GM04503 (cell line): ENCODE results near the gene KAZN.
"Not testable (repeated sequence)": the region's sequence is repeated elsewhere in the genome, so short reads cannot be mapped to it uniquely, and the experiment has no call there.

Source experiments
- DNase-seq: peaks from one replicate; pipeline ENCODE4 v3.0.0-alpha.2; 2012; ENCODE audit warnings: low read depth

The KAZN gene

GRCh38 chr1:15039017-15039648 is 440.6 kb downstream of the KAZN start:
- DNase-seq = no peak

GRCh38 chr1:15039901-15040300 is 441.4 kb downstream of the KAZN start:
- DNase-seq = no peak

GRCh38 chr1:15040685-15041084 is 442.2 kb downstream of the KAZN start:
- DNase-seq = not testable (repeated sequence)

- DNase-seq = no peak
These were observed 444.4 kb downstream of the KAZN start for GRCh38 chr1:15042866-15043265.

- DNase-seq = no peak
These were observed 445.4 kb downstream of the KAZN start for GRCh38 chr1:15043934-15044333.

- DNase-seq = no peak
These were observed 446.6 kb downstream of the KAZN start for GRCh38 chr1:15045123-15045522.

GRCh38 chr1:15046487-15047165 is 448.1 kb downstream of the KAZN start:
- DNase-seq = no peak

- no peak for DNase-seq
These were observed 448.8 kb downstream of the KAZN start for GRCh38 chr1:15047237-15047636.

GRCh38 chr1:15048437-15048980 is 450.0 kb downstream of the KAZN start:
- no peak for DNase-seq

GRCh38 chr1:15049067-15049466 is 450.6 kb downstream of the KAZN start:
- no peak for DNase-seq

GRCh38 chr1:15051882-15052528 is 453.5 kb downstream of the KAZN start:
- DNase-seq = no peak

GRCh38 chr1:15053153-15053552 is 454.7 kb downstream of the KAZN start:
- no peak for DNase-seq

- no peak for DNase-seq
These were observed 457.4 kb downstream of the KAZN start for GRCh38 chr1:15055736-15056415.

GRCh38 chr1:15056515-15057285 is 458.2 kb downstream of the KAZN start:
- no peak for DNase-seq

- DNase-seq = no peak
These were observed 459.3 kb downstream of the KAZN start for GRCh38 chr1:15057834-15058233.

- no peak for DNase-seq
These were observed 459.8 kb downstream of the KAZN start for GRCh38 chr1:15058261-15058660.

GRCh38 chr1:15060104-15060503 is 461.6 kb downstream of the KAZN start:
- DNase-seq = no peak

GRCh38 chr1:15062479-15063099 is 464.1 kb downstream of the KAZN start:
- DNase-seq = no peak

- DNase-seq = no peak
These were observed 464.9 kb downstream of the KAZN start for GRCh38 chr1:15063346-15063745.

- no peak for DNase-seq
These were observed 465.3 kb downstream of the KAZN start for GRCh38 chr1:15063783-15064182.

- DNase-seq = no peak
These were observed 465.9 kb downstream of the KAZN start for GRCh38 chr1:15064217-15064929.
